NCI-H345 treated with DMSO at 0.1 percent for 48 hours (cell line): ENCODE data around the gene POLK.

ENCODE experiments used
- DNase-seq: peaks from one replicate; lab custom pipeline; 2025; ENCODE audit not compliant: unreplicated experiment; lab: John Stamatoyannopoulos, UW

POLK gene

DNA sequence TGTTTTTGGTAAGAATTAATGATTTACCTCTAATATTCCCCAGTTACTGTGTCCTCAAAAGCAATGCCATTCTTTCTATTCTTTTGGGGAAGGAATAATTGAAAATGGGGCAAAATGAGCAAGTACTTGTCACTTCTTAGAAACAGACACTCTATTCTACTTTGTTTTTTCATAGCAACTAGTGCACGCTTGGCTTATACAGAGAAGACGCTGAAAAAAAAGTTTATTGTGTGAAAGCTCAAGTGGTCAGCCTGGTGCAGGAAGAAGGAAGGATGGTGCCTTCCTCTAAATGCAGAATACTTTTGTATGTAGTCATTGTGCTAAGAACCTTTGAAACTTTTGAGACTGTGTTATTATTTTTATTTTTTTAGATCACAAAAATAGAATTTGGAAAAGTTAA is 129.1 kb downstream of the POLK start:
- DNase-seq = no peak

DNA sequence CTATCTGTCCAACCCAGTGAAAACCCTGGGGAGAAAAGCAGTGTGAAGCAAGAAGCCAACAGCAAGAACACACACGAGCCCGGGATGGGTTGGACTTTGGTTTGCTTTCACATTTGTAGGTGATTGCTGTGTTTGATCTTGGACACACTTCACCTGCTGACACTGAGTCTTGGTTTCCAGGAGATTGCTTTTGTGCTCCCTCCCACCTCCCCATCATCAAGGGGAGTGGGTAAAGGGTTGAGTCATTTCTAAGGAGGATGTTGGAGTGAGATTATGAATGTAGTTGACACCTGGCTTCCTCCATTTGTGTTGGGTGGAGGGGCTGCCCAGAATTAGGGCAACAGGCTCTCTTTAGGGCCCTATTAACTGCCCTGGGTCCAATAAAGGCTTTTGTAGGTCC is 137.0 kb downstream of the POLK start:
- no peak for DNase-seq
